CD8-positive, alpha-beta memory T cell (primary cell): ENCODE measurements around the gene TSPAN14. TPM values are rescaled to one million over a fixed set of nuclear protein-coding genes. Genes with fewer than 3 reads are reported as not detected.

Source experiments
- CTCF ChIA-PET: fragments of 350-600 bp; sonication (Branson Sonifier 250); formaldehyde crosslinking; loops from one replicate; lab custom pipeline; 2021; ENCODE audit warnings: antibody characterized with exemption; lab: Charles Lee
- POLR2A ChIA-PET: fragments of 350-600 bp; sonication (Branson Sonifier 250); formaldehyde crosslinking; loops from one replicate; lab custom pipeline; 2021; ENCODE audit warnings: antibody characterized with exemption; lab: Charles Lee
- DNase-seq, 5 donors: peaks; one replicate each; pipeline versions ENCODE4 v3.0.0 to v3.0.0-alpha.2; 2020 to 2022; ENCODE audit warnings: mixed read lengths in 1 of 5
- H3K27ac ChIP-seq: one replicate; pipeline ENCODE4 v1.7.0; 2013; ENCODE audit warnings: low read depth, mild to moderate bottlenecking, low read length, moderate library complexity
- H3K27me3 ChIP-seq: 2 replicates; pipeline ENCODE4 v1.7.0; 2013; ENCODE audit warnings: low read length, mild to moderate bottlenecking; ENCODE audit not compliant: insufficient read depth, poor library complexity, severe bottlenecking
- H3K36me3 ChIP-seq: 2 replicates; pipeline ENCODE4 v1.7.0; 2013; ENCODE audit warnings: mild to moderate bottlenecking, low read length, moderate library complexity; ENCODE audit not compliant: insufficient read depth
- H3K4me1 ChIP-seq: 2 replicates; pipeline ENCODE4 v1.7.0; 2013; ENCODE audit warnings: mild to moderate bottlenecking, low read length, moderate library complexity; ENCODE audit not compliant: insufficient read depth
- H3K4me3 ChIP-seq: 2 replicates; pipeline ENCODE4 v1.7.0; 2013; ENCODE audit warnings: mild to moderate bottlenecking, low read length
- H3K9me3 ChIP-seq: 2 replicates; pipeline ENCODE4 v1.7.0; 2013; ENCODE audit warnings: mild to moderate bottlenecking, low read length
- H3K27ac Mint-ChIP-seq, 8 donors: one replicate each; pipeline ENCODE4 v1.8.0; 2020 to 2021; ENCODE audit warnings: mixed read lengths in 8 of 8, mild to moderate bottlenecking in 6 of 8, inconsistent platforms in 3 of 8, moderate library complexity in 3 of 8
- H3K27me3 Mint-ChIP-seq, 2 donors: one replicate each; pipeline ENCODE4 v1.8.0; 2020 to 2021; ENCODE audit warnings: mixed read lengths in 2 of 2, mild to moderate bottlenecking in 1 of 2, moderate library complexity in 1 of 2
- H3K36me3 Mint-ChIP-seq, 3 donors: one replicate each; pipeline ENCODE4 v1.8.0; 2020 to 2021; ENCODE audit warnings: mixed read lengths in 3 of 3, inconsistent platforms in 1 of 3, mild to moderate bottlenecking in 1 of 3
- H3K4me1 Mint-ChIP-seq, 3 donors: one replicate each; pipeline ENCODE4 v1.8.0; 2020 to 2021; ENCODE audit warnings: mixed read lengths in 3 of 3, inconsistent platforms in 1 of 3, mild to moderate bottlenecking in 1 of 3
- H3K4me3 Mint-ChIP-seq, 7 donors: one replicate each; pipeline ENCODE4 v1.8.0; 2020 to 2021; ENCODE audit warnings: mixed read lengths in 7 of 7, mild to moderate bottlenecking in 6 of 7, moderate library complexity in 4 of 7, inconsistent platforms in 2 of 7
- H3K9me3 Mint-ChIP-seq, 5 donors: one replicate each; pipeline ENCODE4 v1.8.0; 2020 to 2022; ENCODE audit warnings: mixed read lengths in 5 of 5, mild to moderate bottlenecking in 3 of 5, moderate library complexity in 2 of 5, inconsistent platforms in 1 of 5
- polyA plus RNA-seq: library from polyadenylated mRNA; unstranded; fragments of 300-500 nt; fragmentation: Illumina TruSeq; gene quantifications from one replicate; pipeline ENCODE4 v1.2.3, GENCODE V29; 2021
- total RNA-seq, 2 experiments: library from RNA; stranded (reverse); gene quantifications; one replicate each; pipeline ENCODE4 v1.2.3, GENCODE V29; 2021

TSPAN14 gene
- total and polyA plus RNA-seq, 3 experiments from 2014 or later: 46.1 to 220 (median 46.8) TPM

GRCh38 chr10:80496555-80497172 lies 42.6 kb downstream of the TSPAN14 start:
- ChIA-PET CTCF (interaction anchor here (1.2 to 19.9 kb wide), 6 partner anchors 9 to 54 kb away, joined by 3 to 498 read pairs (median 58); partner anchors contain the start of gene TSPAN14), POLR2A (interaction anchor here (1.6 kb wide), 1 partner anchor 10 kb away, joined by 4 read pairs; no protein-coding TSS in a partner anchor)
- Histone ChIP-seq H3K27me3 (no peaks in the 10 kb centered on the region), H3K9me3 (no peaks in the 10 kb centered on the region), H3K27ac (no peak overlapping the region), H3K36me3 (peaks cover under 1% of the 10 kb centered on the region), H3K4me1 (peaks cover 97% of the 10 kb centered on the region), H3K4me3 (peak overlapping the region; percentile 12)
- Mint-ChIP-seq H3K36me3 (peaks cover 10 to 68% (median 21%) of the 10 kb centered on the region in 3 donors), H3K9me3 (peaks cover 0 to 9% (median 0%) of the 10 kb centered on the region in 5 donors), H3K27ac (peak overlapping the region; percentile 81 to 96 (median 96)), H3K4me1 (peaks cover 96 to 100% (median 99%) of the 10 kb centered on the region in 3 donors), H3K4me3 (peak overlapping the region; percentile 40 to 84 (median 75)), H3K27me3 (no peaks in the 10 kb centered on the region)
- DNase-seq: no peak

- no peaks in the 10 kb centered on the region for H3K36me3 ChIP-seq
- peak overlapping the region; percentile 81 to 97 (median 96) for H3K27ac Mint-ChIP-seq
- CTCF ChIA-PET: interaction anchor here (0.8 to 19.9 kb wide), 9 partner anchors 8 to 120 kb away, joined by 3 to 498 read pairs (median 9); partner anchors contain the start of gene TSPAN14
- peak overlapping the region; percentile 49 for H3K27ac ChIP-seq
- H3K4me3 ChIP-seq: peak overlapping the region; percentile 35
- H3K4me3 Mint-ChIP-seq: peak overlapping the region; percentile 40 to 86 (median 78)
- peak in 1 of 5 donors; percentile 21 for DNase-seq
- peaks cover 97% of the 10 kb centered on the region for H3K4me1 ChIP-seq
- peaks cover 0 to 9% (median 0%) of the 10 kb centered on the region in 5 donors for H3K9me3 Mint-ChIP-seq
- H3K4me1 Mint-ChIP-seq: peaks cover 96 to 100% (median 99%) of the 10 kb centered on the region in 3 donors
- no peaks in the 10 kb centered on the region for H3K9me3 ChIP-seq
- no peaks in the 10 kb centered on the region for H3K27me3 ChIP-seq
- no peaks in the 10 kb centered on the region for H3K27me3 Mint-ChIP-seq
- POLR2A ChIA-PET: interaction anchor here (0.6 to 2.0 kb wide), 5 partner anchors 10 to 39 kb away, joined by 3 to 8 read pairs (median 5); no protein-coding TSS in a partner anchor
- peaks cover 10 to 68% (median 20%) of the 10 kb centered on the region in 3 donors for H3K36me3 Mint-ChIP-seq
These were observed 43.3 kb downstream of the TSPAN14 start for GRCh38 chr10:80497187-80498077.

GRCh38 chr10:80498078-80498832 lies 44.1 kb downstream of the TSPAN14 start:
- peak in 1 of 5 donors; percentile 23 for DNase-seq
- H3K27me3 Mint-ChIP-seq: no peaks in the 10 kb centered on the region
- peak overlapping the region; percentile 64 to 86 (median 78) for H3K4me3 Mint-ChIP-seq
- peaks cover 0 to 9% (median 0%) of the 10 kb centered on the region in 5 donors for H3K9me3 Mint-ChIP-seq
- H3K4me1 Mint-ChIP-seq: peaks cover 97 to 100% (median 99%) of the 10 kb centered on the region in 3 donors
- Histone ChIP-seq H3K27me3 (no peaks in the 10 kb centered on the region), H3K4me1 (peaks cover 98% of the 10 kb centered on the region), H3K4me3 (peak overlapping the region; percentile 35), H3K27ac (peak overlapping the region; percentile 49), H3K36me3 (no peaks in the 10 kb centered on the region), H3K9me3 (no peaks in the 10 kb centered on the region)
- H3K36me3 Mint-ChIP-seq: peaks cover 10 to 69% (median 20%) of the 10 kb centered on the region in 3 donors
- H3K27ac Mint-ChIP-seq: peak overlapping the region; percentile 92 to 97 (median 96)
- CTCF ChIA-PET: interaction anchor here (0.8 to 19.9 kb wide), 8 partner anchors 7 to 120 kb away, joined by 3 to 498 read pairs (median 14); partner anchors contain the start of gene TSPAN14
- POLR2A ChIA-PET: interaction anchor here (0.6 to 2.0 kb wide), 7 partner anchors 10 to 40 kb away, joined by 3 to 8 read pairs (median 5); no protein-coding TSS in a partner anchor

- H3K27ac ChIP-seq: peak overlapping the region; percentile 49
- peaks cover 10 to 67% (median 20%) of the 10 kb centered on the region in 3 donors for H3K36me3 Mint-ChIP-seq
- no peaks in the 10 kb centered on the region for H3K36me3 ChIP-seq
These were observed 45.0 kb downstream of the TSPAN14 start for GRCh38 chr10:80498833-80499741.

GRCh38 chr10:80500572-80501380 lies 46.7 kb downstream of the TSPAN14 start:
- H3K4me3 Mint-ChIP-seq: peak overlapping the region in 6 of 7 donors; percentile 47 to 81 (median 54)
- peak overlapping the region; percentile 89 to 99 (median 96) for H3K27ac Mint-ChIP-seq
- Histone ChIP-seq H3K9me3 (no peaks in the 10 kb centered on the region), H3K27me3 (no peaks in the 10 kb centered on the region), H3K4me1 (peaks cover 98% of the 10 kb centered on the region), H3K36me3 (peaks cover 1% of the 10 kb centered on the region), H3K27ac (no peak overlapping the region), H3K4me3 (no peak overlapping the region)
- CTCF ChIA-PET: interaction anchor here (0.9 to 19.9 kb wide), 5 partner anchors 9 to 123 kb away, joined by 3 to 498 read pairs (median 96); partner anchors contain the start of gene TSPAN14
- H3K36me3 Mint-ChIP-seq: peaks cover 10 to 65% (median 16%) of the 10 kb centered on the region in 3 donors
- H3K4me1 Mint-ChIP-seq: peaks cover 96 to 100% (median 99%) of the 10 kb centered on the region in 3 donors
- peaks cover 0 to 9% (median 0%) of the 10 kb centered on the region in 5 donors for H3K9me3 Mint-ChIP-seq
- DNase-seq: peak in 2 of 5 donors; percentile 46 to 56
- POLR2A ChIA-PET: interaction anchor here (0.6 to 0.7 kb wide), 3 partner anchors 9 to 20 kb away, joined by 3 to 13 read pairs (median 6); no protein-coding TSS in a partner anchor
- no peaks in the 10 kb centered on the region for H3K27me3 Mint-ChIP-seq

More at GRCh38 chr10:80498833-80499741, 45.0 kb downstream of the TSPAN14 start:
- ChIA-PET POLR2A (interaction anchor here (0.8 to 2.0 kb wide), 6 partner anchors 11 to 41 kb away, joined by 3 to 8 read pairs (median 4); no protein-coding TSS in a partner anchor), CTCF (interaction anchor here (1.4 to 19.9 kb wide), 6 partner anchors 10 to 57 kb away, joined by 3 to 498 read pairs (median 52); partner anchors contain the start of gene TSPAN14)
- Mint-ChIP-seq H3K4me3 (peak overlapping the region; percentile 64 to 86 (median 78)), H3K4me1 (peaks cover 97 to 100% (median 99%) of the 10 kb centered on the region in 3 donors), H3K27ac (peak overlapping the region; percentile 92 to 99 (median 96)), H3K27me3 (no peaks in the 10 kb centered on the region), H3K9me3 (peaks cover 0 to 9% (median 0%) of the 10 kb centered on the region in 5 donors)
- Histone ChIP-seq H3K4me3 (peak overlapping the region; percentile 35), H3K27me3 (no peaks in the 10 kb centered on the region), H3K4me1 (peaks cover 98% of the 10 kb centered on the region), H3K9me3 (no peaks in the 10 kb centered on the region)
- DNase-seq: peak in 2 of 5 donors; percentile 25 to 60
